Stimulated activated CD8-positive, alpha-beta memory T cell treated with anti-CD3 and anti-CD28 coated beads, Interleukin-12 subunit alpha, Interleukin-12 subunit beta, amount 100 ng/mL, for 4 hours (primary cell): ENCODE results near the gene LRRC8B.
"Not testable (repeated sequence)": the region's sequence is repeated elsewhere in the genome, so short reads cannot be mapped to it uniquely, and the experiment has no call there.

ENCODE experiments used
- DNase-seq: peaks from one replicate; pipeline ENCODE4 v3.0.0-alpha.2; 2020; ENCODE audit warnings: low read depth

The LRRC8B gene

DNA sequence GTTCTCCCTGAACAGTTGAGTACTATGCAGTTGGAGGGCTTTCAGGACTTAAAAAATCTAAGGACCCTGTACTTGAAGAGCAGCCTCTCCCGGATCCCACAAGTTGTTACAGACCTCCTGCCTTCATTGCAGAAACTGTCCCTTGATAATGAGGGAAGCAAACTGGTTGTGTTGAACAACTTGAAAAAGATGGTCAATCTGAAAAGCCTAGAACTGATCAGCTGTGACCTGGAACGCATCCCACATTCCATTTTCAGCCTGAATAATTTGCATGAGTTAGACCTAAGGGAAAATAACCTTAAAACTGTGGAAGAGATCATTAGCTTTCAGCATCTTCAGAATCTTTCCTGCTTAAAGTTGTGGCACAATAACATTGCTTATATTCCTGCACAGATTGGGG is 59.6 kb downstream of the LRRC8B start:
- DNase-seq = no peak

DNA sequence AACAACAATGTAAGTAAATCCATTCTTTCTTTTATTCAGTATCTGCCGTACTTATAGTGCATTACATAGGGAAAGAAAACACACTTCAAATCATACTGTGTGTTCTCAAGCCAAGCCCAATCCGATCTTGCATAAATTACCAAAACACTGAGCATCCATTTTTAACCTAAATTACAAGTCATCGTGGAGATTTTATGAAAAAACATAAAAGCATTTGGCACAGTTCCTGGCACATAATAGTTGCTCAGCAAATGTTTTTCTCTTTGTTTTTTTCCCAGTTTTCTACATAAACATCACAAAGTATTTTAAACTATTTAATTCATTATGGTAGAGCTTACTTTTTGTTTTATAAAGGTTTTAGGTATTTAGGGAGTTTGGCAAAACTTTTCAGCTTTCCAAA is 60.2 kb downstream of the LRRC8B start:
- no peak for DNase-seq

- no peak for DNase-seq
These were observed 63.1 kb downstream of the LRRC8B start for GRCh38 chr1:89587729-89588161.

GRCh38 chr1:89588480-89588879 is 63.9 kb downstream of the LRRC8B start:
- no peak for DNase-seq

DNA sequence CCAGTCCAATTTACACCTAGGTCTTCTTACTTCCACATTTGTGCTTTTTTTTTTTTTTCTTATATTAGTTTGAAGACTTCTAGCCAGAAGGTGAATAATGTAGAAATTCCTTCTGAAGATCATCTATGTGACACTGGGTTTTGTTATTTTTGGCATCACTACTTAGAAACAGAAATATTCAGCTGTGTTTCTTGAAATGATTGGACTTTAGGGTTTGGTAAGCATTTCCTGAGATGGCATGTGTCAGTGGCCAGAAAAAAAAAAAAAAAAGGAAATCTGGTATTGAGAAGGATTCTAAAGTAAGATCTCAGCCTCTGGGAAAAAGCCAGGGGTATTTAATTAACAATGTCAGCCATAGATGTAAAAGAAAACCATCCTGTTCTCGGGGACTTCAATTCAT is 64.9 kb downstream of the LRRC8B start:
- no peak for DNase-seq

GRCh38 chr1:89590341-89591080 is 65.9 kb downstream of the LRRC8B start:
- no peak for DNase-seq

- DNase-seq = not testable (repeated sequence)
These were observed 68.3 kb downstream of the LRRC8B start for GRCh38 chr1:89592861-89593302.

- DNase-seq = no peak
These were observed 69.6 kb downstream of the LRRC8B start for GRCh38 chr1:89594096-89594740.

GRCh38 chr1:89596698-89597097 is 72.1 kb downstream of the LRRC8B start:
- no peak for DNase-seq

DNA sequence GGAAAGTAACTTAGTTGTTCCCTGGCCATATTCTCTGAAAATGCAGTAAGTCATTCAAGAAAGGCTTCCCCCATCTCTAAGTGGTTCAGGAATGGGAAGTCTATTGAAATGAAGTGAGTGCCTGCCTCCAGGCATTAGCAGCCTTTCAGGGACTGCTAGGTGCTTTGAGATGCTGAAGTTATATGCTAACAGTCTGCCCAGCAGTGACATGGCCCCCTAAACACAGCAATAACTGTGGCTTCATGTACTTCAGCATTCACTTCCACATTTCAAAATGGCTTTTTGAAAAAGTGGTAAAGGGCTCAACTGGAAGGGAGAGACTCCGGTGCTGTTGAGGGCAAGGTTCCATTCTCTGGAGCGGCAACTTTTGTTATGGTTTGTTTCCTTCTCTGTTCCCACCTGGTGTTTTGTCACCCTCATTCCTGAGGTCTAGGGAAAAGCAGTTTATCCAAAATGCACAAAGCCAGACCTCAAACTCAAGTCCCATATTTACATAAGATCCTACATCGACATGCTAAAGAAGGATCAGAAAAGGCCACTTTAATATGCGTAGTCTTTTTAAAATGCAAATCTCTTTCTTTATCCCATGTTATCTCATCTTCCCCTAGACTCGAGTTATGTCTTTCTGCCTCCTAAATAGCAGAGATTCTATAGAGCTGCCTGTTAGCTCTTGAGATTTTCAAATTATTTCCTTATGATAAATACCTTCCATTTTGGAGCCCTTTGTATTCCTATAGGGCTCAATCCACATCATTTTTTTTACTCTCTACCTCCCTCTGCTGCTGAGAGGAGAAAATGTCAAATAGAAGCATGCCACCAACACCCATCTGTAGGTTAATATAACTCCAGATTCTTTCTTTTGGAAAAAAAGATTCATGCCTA is 74.1 kb downstream of the LRRC8B start:
- no peak for DNase-seq

GRCh38 chr1:89599332-89599630 is 74.7 kb downstream of the LRRC8B start:
- no peak for DNase-seq

DNA sequence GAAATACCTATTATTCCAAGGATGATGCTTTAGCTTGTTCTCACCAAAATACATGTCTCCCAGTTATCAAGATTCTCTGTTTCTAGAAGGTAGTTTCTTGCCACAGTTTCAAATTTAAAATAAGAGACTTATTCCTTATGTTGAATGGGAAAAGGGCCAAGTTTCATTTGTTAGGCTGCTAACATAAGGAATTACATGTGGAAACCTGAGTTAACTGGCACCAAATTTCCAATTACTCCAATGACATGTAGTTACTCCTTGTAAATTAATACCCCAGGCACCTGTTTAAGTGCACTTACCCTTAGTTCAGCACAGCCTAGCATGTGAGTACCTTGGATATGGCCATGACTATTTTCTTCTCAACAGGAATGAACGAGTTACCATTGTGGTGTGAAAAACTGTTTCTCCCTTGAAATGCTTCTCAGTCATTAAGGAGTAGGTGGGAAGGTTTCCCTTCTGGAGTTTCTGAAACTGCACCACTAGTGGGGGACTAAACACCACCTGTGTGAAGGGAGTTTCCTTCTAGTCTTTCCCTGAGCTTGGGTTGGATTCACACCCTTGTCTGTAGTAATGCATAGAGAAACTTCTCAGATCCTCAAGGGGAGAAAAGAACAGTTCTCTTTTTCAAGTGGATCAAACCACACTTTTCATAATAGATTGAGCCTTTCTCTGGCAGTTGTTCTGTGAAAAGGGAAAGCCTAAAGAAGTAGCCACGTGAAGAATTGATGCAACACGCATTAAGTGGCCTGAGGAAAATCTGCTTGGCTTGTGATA is 76.0 kb downstream of the LRRC8B start:
- DNase-seq = no peak

DNA sequence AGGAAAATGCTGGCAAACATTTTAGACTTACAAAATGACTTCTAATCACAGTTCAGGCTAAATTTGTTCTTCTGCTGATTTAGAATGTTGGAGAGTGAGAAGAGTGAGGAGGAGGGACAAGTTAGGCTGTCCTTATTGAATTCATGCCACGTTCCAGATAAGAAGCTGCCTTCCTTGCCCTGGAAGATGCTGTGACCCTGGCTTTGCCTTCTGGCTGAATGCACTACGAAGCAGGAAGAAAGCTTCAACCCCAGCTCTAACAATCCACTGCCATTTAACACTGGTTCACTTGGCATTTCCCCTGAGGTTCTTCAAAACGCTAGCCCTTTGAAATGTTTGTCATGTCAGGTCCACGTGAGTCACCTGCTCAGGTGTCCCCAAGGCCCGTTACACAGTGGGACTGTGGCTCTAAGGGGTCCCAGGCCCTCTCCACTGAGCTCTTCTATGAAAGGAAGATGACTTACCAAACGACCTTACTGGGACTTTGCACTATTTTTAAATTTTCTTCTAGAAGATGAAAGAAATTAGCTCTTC is 78.3 kb downstream of the LRRC8B start:
- no peak for DNase-seq

DNA sequence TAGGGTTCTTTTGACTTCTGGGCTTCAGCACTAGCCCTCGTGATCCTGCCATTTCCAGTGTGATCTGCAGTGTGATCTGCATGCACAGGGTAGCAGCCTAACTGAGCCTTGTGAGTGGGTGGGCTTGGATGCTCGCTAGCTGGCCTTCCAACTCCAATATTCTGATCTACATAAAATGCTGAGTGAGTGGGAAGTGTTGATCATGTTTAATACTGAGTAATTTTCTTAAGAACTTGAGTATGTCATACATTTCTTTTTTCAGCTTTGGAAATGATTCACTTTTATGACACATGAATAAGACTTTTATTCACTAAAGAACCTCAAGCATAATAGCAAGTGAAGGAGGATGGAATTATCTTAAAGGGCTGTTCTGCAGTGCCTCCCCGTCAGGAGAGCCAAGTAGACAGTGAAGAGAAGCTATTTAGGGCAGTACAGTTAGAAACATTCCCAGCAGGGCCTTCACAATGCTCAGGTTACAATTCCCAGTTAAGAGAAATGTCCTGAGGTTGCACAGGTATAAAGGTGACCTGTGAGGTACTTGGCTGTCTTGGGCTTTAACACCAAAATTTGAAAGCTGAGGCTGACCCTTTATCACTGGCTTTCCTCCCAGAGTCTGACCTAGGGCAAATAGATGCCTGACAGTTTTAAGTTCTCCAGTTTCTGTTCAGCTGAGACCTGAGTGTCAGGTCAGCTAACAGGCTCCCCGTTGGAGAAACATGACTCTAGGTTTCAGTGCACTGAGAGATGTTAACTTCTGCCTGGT is 79.2 kb downstream of the LRRC8B start:
- DNase-seq = no peak

DNA sequence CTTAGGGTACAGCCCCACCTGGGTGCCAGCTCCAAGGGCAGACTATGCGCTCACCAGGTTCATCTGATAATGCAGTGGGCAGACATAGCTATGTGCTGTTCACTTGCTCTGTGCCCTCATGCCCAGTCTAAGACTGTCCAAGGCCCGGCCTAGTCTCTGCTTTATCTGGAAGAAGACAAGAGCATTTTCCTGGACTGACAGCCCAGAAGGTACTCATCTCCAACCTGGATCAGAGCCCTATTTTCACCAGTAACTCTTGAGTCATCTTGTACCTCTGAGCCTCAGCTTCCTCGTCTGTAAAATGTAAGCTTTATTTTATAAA is 79.7 kb downstream of the LRRC8B start:
- DNase-seq = no peak

GRCh38 chr1:89605692-89606091 is 81.1 kb downstream of the LRRC8B start:
- no peak for DNase-seq

DNA sequence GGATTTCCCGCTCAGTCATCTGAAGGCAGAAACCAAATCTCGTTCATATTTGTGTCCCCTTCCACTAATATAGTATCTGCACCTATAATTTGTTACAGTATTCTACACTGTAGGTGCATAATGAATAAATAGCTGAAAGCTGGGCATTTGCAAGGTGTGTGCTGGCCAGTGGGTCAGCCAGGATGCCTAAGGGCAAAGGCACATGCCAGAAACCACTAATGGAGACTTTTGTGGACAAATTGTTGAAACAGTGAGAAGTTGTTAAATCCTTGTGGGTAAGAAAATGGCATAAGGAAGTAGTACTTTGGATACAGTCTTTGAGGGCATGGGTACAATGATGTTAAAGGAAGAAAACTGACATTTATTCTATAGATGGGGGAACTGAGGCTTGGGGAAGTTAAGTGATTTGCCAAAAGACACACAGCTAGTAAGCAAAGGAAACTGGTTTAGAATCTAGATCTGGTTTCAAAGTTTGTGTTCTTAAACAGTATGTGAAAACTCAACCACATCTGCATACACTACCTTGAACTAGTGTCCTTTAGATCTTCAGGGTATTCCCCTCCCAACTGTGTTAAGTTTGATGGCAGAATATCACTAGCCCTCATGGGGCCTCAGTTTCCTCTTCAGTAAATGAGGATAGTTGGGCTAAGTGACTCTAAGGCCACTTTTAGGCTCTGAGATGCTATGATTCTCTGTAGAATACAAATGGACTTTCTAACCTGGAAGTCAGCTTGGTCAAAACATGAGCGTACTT is 81.8 kb downstream of the LRRC8B start:
- no peak for DNase-seq

DNA sequence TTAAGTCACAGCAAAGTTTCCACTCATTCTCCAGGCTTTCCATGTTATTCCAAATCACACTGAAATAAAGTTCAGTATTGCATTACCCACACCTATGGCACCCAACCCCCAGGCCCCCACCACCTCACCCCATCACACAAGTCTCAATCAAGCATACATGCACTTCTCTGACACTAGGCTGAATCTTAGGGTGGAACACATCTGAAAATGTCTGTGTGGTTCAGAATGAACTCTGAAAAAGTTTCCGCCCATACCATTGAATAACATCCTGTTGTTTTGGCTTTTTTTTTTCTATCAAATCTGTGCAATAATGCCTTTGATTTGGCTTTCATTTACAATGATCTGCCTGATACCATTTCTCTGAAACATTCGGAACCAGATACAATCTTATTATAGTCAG is 82.5 kb downstream of the LRRC8B start:
- DNase-seq = no peak

GRCh38 chr1:89607586-89608318 is 83.1 kb downstream of the LRRC8B start:
- DNase-seq = no peak
